Suppressor macrophage treated with lipopolysaccharide for 4 hours (primary cell): Measurements from ENCODE around the gene SUMO4.
"Not testable (repeated sequence)": the region's sequence is repeated elsewhere in the genome, so short reads cannot be mapped to it uniquely, and the experiment has no call there.

Experiments used
- DNase-seq: peaks from one replicate; pipeline ENCODE4 v3.0.0-alpha.2; 2020

Gene SUMO4

DNA sequence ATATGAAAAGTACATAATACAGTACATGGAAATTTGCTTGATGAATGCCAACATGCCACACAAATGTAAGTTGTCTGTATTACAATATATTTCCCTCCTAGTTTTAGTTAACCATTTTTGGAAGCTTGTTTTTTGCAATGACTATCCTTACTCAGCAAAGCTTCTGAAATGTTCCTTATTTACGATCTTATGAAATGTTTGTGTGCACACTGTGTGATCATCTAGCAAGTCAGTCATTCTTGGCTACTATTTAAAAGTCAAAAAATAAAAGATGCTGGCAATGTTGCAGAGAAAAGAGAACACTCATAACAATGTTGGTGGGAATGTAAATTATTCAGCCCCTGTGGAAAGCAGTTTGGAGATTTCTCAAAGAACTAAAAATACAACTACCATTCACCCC, 33.8 kb downstream of the SUMO4 start:
- DNase-seq = no peak

DNA sequence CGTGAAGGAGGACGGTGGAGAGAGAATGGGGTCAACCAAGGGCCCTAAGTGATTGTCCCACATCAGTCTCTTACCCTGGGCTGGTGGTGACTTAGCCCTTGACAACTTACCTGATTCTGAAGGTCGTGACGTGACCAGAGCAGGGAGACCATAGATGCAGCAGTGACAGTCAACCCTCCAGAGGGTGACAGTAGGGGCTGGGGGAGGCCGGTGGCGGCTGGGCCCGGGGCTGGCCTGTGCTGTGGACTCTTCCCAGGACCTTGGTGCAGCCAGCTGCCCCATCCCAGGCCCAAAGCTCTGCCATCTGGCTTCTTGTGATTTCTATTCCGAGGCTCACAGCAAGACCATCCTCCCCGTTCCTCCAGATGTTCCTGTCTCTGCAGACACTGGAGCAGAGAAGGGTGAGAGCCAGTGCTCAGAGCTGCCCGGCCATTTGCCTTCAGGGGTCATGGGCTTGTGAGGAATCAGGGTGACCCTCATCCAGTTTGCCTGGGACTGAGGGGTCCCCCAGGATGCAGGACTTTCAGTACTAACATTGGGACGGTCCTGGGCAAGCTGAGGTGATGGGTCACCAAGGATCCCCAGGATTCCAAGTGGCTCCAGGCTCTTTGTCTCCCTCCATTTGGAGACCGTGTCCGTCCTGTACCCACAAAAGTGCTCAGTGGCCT, 36.0 kb downstream of the SUMO4 start:
- DNase-seq = no peak

DNA sequence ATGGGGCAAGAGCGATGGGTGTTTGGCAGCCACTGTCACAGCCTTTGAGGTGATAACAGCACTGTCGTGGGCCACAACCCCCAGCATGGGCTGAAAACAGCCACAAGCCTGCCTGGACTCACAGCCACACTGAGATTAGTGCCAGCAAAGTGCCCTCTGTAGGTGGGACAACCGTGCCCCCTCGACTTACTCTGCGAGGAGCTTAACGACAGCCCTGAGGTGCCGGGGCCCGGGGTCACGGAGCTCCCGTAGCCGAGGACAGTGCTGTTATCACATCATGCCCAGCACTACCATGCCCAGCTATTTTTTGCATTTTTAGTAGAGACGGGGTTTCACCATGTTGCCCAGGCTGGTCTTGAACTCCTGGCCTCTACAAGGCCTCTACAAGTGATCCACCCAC, 36.6 kb downstream of the SUMO4 start:
- no peak for DNase-seq

DNA sequence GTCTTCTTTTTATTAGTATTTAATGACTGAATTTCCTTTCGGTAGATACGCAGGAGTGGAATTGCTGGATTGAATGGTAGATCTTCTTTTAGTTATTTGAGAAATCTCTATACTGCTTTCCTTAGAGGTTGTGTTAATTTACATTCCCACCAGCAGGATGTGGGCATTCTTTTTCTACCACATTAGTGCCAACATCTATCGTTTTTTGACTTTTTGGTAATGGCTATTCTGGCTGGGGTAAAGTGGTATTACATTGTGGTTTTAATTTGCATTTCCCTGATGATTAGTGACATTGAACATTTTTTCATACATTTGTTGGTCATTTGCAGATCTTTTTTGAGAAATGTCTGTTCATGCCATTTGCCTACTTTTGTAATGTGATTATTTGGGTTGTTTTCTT, 37.1 kb downstream of the SUMO4 start:
- DNase-seq = no peak

DNA sequence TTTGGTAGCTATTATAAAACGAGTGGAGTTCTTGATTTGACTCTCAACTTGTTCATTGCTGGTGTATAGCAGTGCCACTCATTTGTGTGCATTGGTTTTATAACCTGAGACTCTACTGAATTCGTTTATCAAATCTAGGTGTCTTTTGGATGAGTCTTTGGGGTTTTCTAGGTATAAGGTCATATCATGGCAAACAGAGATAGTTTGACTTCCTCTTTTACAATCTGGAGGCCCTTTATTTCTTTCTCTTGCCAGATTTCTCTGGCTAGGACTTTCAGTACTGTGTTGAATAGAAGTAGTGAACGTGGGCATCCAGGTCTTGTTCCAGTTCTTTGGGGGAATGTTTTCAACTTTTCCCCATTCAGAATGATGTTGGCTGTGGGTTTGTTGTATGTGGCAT, 38.8 kb downstream of the SUMO4 start:
- DNase-seq = no peak

DNA sequence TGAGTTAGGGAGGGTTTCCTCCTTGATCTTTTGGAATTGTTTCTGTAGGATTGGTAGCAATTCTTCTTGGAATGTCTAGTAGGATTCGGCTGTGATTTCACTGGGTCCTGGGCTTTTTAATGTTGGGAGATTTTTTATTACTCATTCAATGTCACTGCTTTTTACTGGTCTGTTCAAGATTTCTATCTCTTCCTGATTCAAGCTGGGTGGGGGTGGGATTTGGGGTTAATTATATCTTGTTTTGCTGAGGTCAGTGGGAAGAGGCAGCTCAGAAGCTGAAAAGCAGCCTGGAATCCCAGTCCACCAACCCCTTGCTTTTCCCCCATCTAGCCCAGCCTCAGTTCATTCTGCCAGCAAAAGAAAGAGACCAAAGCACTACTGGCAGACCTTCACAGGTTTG, 39.6 kb downstream of the SUMO4 start:
- no peak for DNase-seq

DNA sequence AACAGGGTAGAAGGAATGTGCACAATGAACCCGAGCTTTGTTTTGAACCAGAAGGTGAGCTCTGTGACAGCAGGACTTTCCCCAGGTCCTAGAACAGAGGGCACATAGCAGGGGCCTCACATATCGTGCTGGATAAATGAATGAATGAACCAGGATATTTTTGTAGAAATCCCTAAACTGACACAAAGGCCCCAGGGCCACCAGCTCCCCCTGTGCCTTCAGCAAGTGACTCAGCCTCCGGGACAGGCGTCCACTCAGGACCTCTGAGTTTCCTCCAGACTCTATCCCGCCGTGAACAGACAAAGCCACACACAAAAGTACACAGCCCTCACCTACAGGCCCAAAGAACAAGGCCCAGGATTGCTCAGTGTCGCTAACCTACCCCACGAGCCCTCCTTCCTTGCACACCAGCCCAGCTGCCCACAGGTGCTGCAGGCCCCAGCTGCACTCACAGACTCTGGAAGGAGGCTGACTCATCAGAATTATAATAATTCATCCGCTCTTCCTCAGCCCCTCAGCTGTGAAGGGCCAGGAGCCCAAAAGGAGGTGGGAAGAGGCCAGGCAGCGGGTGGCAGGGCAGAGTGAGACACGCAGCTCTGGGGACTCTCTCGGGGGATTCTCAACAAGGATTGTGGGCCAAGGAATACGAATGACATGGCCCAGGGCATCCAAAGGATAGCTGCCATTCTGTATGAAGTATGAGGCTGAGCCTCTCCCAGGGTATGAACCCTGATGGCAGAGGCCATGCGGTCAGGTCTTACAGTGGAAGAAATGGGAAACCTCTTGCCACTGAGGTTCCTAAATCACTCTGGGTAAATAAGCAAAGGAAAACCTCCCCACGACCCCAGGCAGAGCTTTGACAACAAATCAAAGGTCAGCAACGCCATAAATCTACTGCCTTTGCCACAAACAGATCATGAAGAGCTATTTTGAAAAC, 40.9 kb downstream of the SUMO4 start:
- DNase-seq = no peak

DNA sequence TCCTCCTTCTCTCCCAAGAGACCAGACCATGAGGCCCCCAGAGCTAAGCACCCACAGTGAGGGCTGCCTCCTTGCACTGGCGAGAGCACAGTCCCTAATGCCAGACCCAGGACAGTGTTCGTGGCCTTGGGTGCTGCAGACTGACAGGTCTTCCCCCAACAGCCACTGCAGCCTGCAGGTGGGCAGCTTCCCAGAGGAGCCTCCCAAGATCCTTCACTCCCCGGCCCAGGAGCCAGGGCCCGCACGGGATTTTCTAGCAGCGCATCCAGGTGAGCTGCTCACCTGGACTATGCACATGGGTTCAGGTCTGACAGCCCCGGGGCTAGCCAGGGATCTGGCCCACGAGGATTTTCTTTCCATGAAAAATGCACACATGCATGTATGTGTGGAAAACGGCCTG, 41.7 kb downstream of the SUMO4 start:
- no peak for DNase-seq

DNA sequence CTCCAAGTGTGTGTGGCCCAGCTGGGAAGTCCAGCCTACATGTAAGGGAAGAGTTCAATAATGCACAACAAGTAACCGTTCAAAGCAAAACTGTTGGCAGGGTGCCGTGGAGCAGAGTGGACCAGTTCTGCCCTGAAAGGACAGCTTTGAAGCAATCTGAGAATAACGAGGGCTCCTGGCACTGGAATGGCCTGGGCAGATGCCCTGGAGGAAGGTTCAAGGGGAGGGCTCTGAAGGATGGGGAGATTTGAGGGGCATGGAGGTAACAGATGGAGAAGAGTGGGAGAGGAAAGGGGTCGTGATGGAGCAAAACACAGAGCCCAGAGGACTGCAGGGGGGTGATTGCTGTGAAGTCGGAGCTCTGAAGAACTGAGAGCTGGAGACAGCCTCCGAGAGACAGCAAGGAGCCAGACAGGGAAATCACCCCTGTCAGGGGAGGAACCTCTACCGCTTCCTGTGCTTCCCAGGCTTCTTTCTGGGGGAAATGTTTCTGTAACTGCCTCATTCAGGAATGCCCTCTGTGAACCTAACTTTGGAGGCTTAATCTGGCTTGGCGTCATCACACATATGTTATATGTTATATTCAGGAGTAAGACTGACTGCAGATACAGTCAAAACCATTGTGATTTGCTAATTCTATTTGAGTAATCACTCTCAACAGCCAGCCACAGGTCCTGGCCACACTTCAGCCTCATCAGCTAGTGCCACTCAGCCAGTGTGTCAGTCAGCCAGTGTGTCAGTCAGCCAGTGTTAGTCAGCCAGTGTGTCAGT, 43.5 kb downstream of the SUMO4 start:
- DNase-seq = no peak

DNA sequence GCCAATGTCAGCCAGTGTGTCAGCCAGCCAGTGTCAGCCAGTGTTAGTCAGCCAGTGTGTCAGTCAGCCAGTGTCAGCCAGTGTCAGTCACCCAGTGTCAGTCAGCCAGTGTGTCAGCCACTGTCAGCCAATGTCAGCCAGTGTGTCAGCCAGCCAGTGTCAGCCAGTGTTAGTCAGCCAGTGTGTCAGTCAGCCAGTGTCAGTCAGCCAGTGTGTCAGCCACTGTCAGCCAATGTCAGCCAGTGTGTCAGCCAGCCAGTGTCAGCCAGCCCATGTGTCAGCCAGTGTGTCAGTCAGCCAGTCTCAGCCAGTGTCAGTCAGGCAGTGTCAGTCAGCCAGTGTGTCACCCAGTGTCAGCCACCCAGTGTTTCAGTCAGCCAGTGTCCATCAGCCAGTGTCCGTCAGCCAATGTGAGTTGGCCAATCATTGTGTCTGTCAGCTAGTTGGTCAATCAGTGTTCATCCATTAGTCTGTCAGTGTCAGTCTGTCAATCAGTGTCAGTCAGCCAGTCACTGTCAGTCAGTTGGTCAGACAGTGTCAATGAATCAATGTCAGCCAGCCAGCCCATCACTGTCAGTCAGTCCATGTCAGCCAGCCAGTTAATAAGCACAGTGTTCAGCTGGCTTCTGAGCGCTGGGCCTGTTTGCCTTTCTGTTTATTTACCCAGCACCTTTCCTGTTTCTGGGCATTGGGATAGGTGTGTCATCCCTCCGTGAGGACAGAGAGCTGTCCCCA, 44.5 kb downstream of the SUMO4 start:
- DNase-seq = not testable (repeated sequence)

DNA sequence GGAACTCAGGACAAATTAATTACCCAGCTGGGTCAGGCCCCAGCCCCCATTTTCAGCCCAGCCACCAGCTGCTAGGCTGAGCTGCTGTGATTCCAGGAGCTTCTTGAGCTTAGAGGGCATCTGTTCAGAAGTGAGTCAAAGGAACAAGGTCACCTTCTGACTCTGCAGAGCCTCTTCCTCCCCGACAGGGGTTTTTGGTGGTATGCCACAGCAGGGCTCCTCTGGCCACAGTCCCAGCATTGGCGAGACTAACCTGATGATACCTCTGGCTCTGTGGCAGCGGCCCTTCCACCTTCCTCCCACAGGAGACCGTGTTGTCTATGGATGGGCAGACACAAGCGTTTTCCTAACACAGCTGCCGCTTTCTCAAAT, 45.0 kb downstream of the SUMO4 start:
- DNase-seq = no peak

DNA sequence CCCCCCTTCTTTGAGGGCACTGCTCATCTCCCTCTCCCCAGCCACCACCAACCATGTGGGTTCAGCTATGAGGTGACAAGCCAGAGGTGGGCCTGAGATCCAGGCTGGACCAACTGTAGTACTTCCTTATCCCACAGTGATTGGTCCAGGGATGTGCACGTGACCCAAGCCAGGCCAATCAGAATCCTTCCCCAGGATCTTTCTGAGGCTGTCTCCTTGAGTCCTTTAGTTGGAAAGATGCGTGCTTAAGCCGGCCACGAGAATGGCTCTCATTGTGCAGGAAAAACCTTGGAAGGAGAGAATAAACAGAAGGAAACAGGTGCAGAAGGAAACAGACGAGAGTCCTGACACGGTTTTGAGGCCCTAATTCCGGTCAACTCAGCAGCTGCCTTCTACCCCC, 45.5 kb downstream of the SUMO4 start:
- no peak for DNase-seq

DNA sequence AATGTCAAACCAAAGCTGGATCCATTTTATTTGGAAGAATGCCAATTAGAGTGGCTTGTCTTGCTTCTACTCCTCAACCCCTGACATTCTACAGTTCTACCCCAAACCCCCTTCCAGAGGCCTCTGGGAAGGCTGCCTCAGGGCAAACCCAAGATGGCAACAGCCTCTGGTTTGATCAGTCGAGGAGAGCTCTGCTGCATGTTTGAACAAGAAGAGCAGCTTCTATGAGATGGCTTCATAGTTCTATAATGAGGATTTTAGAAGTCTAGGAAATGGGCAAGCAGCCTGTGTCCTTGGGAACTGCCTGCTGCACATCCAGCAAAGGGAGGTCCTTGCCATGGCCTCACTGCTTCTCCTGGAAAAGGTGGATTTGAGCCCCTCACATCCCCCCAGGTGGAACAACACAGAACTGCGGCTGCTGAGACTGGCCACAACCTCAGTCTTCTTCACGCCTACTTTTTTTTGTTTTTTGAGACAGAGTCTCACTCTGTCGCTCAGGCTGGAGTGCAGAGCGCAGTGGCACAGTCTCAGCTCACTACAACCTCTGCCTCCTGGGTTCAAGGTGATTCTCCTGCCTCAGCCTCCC, 46.8 kb downstream of the SUMO4 start:
- DNase-seq = no peak

DNA sequence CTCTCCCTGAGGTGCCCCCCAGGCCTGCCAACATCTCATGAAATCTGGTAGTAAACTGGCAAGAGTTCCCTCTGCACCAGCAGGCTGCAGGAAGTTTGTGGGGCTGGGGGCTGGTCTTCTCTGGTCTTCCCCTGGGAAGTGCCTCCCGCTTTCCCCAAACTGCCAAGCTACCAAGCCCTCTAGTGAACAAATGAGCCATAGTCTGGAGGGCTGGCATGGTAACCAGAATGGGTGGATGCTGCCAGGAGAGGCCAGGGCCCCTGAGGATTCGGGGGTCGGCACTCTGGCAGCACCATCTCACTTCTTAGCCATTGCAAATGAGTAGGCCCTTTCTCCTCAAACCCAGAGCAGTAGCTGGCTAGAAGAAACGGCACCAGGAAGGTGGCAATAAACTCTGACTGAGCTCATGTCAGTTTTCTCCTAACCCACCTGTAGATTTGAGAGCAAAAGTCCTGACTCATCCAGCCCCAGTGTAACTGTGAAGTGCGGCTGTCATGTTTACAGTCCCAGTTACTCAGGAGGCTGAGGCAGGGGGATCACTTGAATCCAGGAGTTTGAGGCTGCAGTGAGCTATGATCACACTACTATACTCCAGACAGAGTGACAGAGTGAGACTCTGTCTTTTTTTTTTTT, 48.9 kb downstream of the SUMO4 start:
- no peak for DNase-seq

DNA sequence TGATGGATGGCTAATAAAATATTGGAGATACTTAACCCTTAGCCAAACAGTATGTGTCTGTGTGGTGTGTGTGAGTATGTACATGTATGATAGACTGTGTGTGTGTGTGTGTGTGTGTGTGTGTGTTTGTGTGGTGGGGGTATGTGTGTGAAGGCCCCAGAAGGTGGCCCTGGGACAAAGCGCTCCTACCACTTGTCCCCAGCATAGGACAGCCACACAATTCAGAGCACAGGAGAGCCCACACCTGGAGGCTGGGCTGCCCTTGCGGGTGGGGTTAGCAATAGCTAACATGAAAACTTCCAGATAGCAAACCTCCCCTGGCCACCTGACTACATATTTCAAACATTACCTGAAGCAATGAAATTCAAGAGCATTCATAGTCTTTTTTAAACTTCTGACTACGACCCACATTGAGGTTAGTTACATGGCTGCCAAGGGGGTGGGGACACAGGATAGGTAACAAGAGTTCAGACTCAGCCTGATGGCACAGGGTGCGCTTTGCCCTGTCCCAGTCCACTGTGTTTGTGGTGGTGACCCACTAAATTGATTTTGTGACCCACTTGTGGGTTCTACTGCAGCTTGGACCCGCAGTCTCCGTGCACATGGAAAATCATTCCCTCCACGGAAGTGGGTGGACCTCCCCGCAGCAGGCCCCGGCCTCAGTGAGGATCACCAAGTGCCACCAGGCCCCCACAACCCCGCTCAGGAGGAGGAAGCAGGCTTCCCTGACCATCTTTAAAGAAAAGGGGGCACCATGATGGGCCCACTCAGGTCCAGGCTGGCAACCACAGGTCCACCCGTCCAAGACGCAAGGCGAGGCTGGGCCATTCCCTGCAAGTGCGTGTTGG, 50.0 kb downstream of the SUMO4 start:
- DNase-seq = no peak
